ENCODE data around the gene EEF2K. TPM values are rescaled to one million over a fixed set of nuclear protein-coding genes. Genes with fewer than 3 reads are reported as not detected.

EEF2K gene
- total and polyA plus RNA-seq, 5 experiments from 2014 or later = 2.0 to 25.3 (median 3.2) TPM

DNA sequence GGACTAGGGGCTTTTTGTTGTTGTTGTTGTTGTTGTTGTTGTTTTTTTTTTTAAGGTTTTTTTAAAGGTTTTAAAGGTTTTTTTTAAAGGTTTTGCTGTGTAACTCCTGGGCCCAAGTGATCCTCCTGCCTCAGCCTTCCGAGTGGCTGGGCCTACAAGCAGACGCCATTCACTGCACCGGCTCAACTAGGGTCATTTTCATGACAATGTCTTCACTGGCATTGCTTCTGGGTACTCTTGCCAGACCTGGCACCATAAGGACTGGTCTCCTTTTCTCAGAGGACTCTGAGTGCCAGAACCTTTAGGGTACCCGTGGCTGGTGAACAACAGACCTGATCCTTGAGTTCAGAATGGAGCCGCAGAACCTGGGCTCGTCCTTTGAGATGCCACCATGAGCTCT is 111.5 kb downstream of the EEF2K start:
- no peak for DNase-seq
- H3K27me3 Mint-ChIP-seq = no peaks in the 10 kb centered on the region
- H3K36me3 Mint-ChIP-seq = peaks cover 0 to 82% (median 18%) of the 10 kb centered on the region in 3 donors
- peaks cover 5 to 15% (median 8%) of the 10 kb centered on the region in 4 donors for H3K4me1 Mint-ChIP-seq
- peak overlapping the region in 5 of 10 donors; percentile 34 to 79 (median 58) for H3K27ac Mint-ChIP-seq
- ATAC-seq = no peak
- H3K4me3 Mint-ChIP-seq = no peak overlapping the region
- POLR2A ChIA-PET = no interaction called here
- no peaks in the 10 kb centered on the region for H3K9me3 Mint-ChIP-seq

GRCh38 chr16:22318690-22319358 is 112.7 kb downstream of the EEF2K start:
- Mint-ChIP-seq H3K4me1 (peaks cover 5 to 15% (median 8%) of the 10 kb centered on the region in 4 donors), H3K36me3 (peaks cover 0 to 74% (median 18%) of the 10 kb centered on the region in 3 donors), H3K27ac (peak overlapping the region in 4 of 10 donors; percentile 45 to 73 (median 67)), H3K27me3 (no peaks in the 10 kb centered on the region), H3K9me3 (no peaks in the 10 kb centered on the region), H3K4me3 (no peak overlapping the region)
- DNase-seq (peak; percentile 35 to 75 (median 58)), ATAC-seq (peak in 1 of 2 donors; percentile 34)
- POLR2A ChIA-PET = interaction anchor here (0.6 kb wide), 1 partner anchor 15 kb away, joined by 4 read pairs; no protein-coding TSS in a partner anchor

DNA sequence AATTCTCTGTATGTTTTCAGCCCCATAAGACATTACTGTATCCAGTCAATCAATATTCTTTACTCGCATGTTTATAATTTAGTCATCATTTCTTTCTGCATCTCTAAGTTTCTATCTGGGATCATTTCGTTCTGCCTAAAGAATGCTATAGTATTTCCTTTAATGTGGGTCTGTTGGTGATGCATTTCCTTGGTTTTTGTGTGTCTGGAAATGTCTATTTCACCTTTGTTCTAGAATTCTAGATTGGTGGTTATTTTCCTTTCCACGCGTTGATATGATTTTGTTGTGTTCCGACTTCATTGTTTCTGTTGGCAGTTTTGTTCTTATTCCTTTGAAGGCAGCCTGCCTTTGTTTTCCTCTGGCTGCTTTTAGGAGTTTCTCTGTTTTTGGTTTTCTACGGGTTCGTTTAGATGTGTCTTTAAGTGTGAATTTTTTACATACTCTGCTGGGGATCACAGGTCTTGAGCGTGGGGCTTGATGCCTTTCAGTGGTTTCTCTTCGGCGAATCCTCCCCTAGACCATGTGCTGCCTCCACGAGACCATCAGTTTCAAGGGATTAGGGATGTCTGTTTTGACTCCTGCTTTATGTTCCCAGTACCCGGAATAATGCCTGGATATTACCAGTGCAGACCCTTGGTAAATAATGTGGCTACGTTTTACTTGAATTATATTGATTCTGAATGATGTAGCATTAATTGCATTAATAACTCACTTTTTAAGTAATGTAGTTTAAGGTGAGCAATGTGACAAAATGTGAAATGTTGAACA is 114.7 kb downstream of the EEF2K start:
- H3K9me3 Mint-ChIP-seq = no peaks in the 10 kb centered on the region
- peak overlapping the region in 6 of 10 donors; percentile 38 to 87 (median 81) for H3K27ac Mint-ChIP-seq
- ATAC-seq (no peak), DNase-seq (no peak)
- peaks cover 5 to 15% (median 13%) of the 10 kb centered on the region in 4 donors for H3K4me1 Mint-ChIP-seq
- no peak overlapping the region for H3K4me3 Mint-ChIP-seq
- H3K36me3 Mint-ChIP-seq = peaks cover 0 to 76% (median 13%) of the 10 kb centered on the region in 3 donors
- no peaks in the 10 kb centered on the region for H3K27me3 Mint-ChIP-seq
- POLR2A ChIA-PET = interaction anchor here (0.8 to 1.6 kb wide), 3 partner anchors 9 to 52 kb away, joined by 3 to 4 read pairs (median 4); no protein-coding TSS in a partner anchor

DNA sequence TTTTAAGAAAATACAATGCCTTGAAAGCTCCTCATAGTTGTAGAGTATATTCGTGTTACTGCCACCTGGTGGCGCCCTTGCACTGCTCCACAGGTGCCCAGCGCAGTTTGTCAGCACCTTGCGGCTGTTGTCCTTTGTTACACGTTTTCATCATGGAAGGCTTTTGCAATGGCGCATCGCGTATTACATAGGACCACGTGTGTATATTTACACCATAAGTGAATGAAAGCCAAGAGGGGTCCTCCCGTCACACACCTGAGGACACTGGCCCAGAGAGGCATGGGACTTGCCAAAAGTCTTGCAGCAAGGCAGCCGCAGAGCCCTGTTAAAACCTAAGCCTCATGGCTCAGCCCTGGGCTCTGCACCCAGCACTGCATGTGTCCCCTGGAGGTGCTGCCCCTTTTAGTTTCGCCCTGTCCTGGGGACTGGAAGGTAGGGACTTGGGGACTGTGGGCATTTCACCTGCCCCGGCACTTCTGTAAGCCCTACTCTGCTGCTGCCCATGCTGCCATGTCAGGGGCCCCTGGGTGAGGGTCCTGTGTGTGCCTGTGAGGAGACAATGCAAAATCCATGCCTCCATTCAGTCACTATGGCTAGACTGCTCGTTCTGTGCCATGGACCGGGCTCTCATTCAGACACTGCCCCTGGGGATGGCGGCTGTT is 115.4 kb downstream of the EEF2K start:
- no peaks in the 10 kb centered on the region for H3K9me3 Mint-ChIP-seq
- H3K27ac Mint-ChIP-seq = peak overlapping the region in 9 of 10 donors; percentile 70 to 90 (median 83)
- peak; percentile 73 to 78 for ATAC-seq
- DNase-seq = peak; percentile 50 to 83 (median 68)
- H3K27me3 Mint-ChIP-seq = no peaks in the 10 kb centered on the region
- POLR2A ChIA-PET = interaction anchor here (0.8 to 1.6 kb wide), 3 partner anchors 8 to 52 kb away, joined by 3 to 4 read pairs (median 4); no protein-coding TSS in a partner anchor
- no peak overlapping the region for H3K4me3 Mint-ChIP-seq
- peaks cover 5 to 15% (median 13%) of the 10 kb centered on the region in 4 donors for H3K4me1 Mint-ChIP-seq
- peaks cover 0 to 73% (median 13%) of the 10 kb centered on the region in 3 donors for H3K36me3 Mint-ChIP-seq

GRCh38 chr16:22322021-22322471 is 116.0 kb downstream of the EEF2K start:
- Mint-ChIP-seq H3K27ac (peak overlapping the region in 4 of 10 donors; percentile 29 to 85 (median 58)), H3K4me3 (no peak overlapping the region), H3K9me3 (no peaks in the 10 kb centered on the region), H3K27me3 (no peaks in the 10 kb centered on the region), H3K36me3 (peaks cover 0 to 76% (median 14%) of the 10 kb centered on the region in 3 donors), H3K4me1 (peaks cover 5 to 17% (median 13%) of the 10 kb centered on the region in 4 donors)
- DNase-seq = no peak
- ATAC-seq = no peak
- POLR2A ChIA-PET = interaction anchor here (1.2 to 1.6 kb wide), 2 partner anchors 8 to 15 kb away, joined by 3 to 4 read pairs; no protein-coding TSS in a partner anchor

- Mint-ChIP-seq H3K4me1 (peaks cover 5 to 17% (median 13%) of the 10 kb centered on the region in 4 donors), H3K27me3 (no peaks in the 10 kb centered on the region), H3K27ac (peak overlapping the region in 5 of 10 donors; percentile 6 to 71 (median 36)), H3K9me3 (no peaks in the 10 kb centered on the region), H3K4me3 (no peak overlapping the region), H3K36me3 (peaks cover 0 to 76% (median 9%) of the 10 kb centered on the region in 3 donors)
- ATAC-seq = no peak
- no peak for DNase-seq
- POLR2A ChIA-PET = no interaction called here
These were observed 116.7 kb downstream of the EEF2K start for GRCh38 chr16:22322741-22323140.

- no peak for DNase-seq
- POLR2A ChIA-PET = interaction anchor here (0.5 to 1.1 kb wide), 2 partner anchors 11 to 16 kb away, joined by 3 to 7 read pairs; no protein-coding TSS in a partner anchor
- Mint-ChIP-seq H3K9me3 (no peaks in the 10 kb centered on the region), H3K4me3 (peak overlapping the region in 1 of 10 donors; percentile 14), H3K27ac (peak overlapping the region in 8 of 10 donors; percentile 31 to 65 (median 44)), H3K27me3 (no peaks in the 10 kb centered on the region), H3K4me1 (peaks cover 5 to 17% (median 14%) of the 10 kb centered on the region in 4 donors), H3K36me3 (peaks cover 0 to 76% (median 8%) of the 10 kb centered on the region in 3 donors)
- ATAC-seq = no peak
These were observed 117.3 kb downstream of the EEF2K start for GRCh38 chr16:22323173-22323958.

GRCh38 chr16:22323959-22324786 is 118.1 kb downstream of the EEF2K start:
- Mint-ChIP-seq H3K27ac (peak overlapping the region in 9 of 10 donors; percentile 7 to 71 (median 50)), H3K4me3 (peak overlapping the region in 1 of 10 donors; percentile 20), H3K9me3 (no peaks in the 10 kb centered on the region), H3K27me3 (no peaks in the 10 kb centered on the region), H3K4me1 (peaks cover 5 to 16% (median 14%) of the 10 kb centered on the region in 4 donors), H3K36me3 (peaks cover 0 to 76% (median 8%) of the 10 kb centered on the region in 3 donors)
- DNase-seq (no peak), ATAC-seq (no peak)
- POLR2A ChIA-PET = interaction anchor here (0.5 to 1.1 kb wide), 3 partner anchors 12 to 51 kb away, joined by 3 to 7 read pairs (median 3); no protein-coding TSS in a partner anchor

DNA sequence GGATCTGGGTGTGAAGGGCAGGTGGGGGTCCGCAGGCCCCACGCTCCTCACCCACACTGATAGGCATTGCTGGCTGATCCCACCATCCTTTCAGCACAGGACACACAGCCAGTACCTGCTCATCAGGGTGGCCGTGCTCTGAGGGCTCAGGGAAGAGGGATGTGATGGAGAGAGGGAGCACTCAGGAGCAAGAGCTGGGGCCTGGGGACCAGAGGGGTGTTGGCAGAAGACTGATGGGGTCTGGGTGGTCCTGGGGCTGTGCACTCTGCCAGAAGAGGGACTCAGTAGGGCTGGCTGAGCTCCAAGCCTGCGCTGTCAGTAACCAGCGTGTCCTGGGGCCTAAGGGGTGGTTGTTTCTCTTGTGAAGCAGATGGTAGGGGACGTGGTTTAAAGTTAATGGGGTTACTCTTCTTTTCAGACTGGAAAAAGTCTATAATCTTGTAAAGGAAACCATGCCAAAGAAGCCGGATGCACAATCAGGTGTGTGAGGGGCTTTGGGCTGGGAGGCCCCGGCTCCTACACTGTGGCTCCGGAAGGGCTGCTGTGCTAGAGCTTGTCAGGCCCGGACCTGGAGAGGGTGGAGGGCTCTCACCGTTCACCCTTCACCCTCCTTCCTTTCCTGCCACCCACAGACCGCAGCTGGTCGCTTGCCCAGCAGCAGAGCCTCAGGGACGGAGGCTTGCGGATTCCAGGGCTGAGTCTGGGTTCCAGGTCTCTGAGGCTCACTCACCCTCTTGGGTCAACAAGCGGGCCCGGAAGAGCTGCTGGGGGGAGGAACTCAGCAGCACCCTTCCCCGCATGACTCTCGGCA is 118.9 kb downstream of the EEF2K start:
- H3K27me3 Mint-ChIP-seq = no peaks in the 10 kb centered on the region
- peaks cover 0 to 76% (median 13%) of the 10 kb centered on the region in 3 donors for H3K36me3 Mint-ChIP-seq
- H3K27ac Mint-ChIP-seq = peak overlapping the region in 8 of 10 donors; percentile 13 to 81 (median 51)
- POLR2A ChIA-PET = interaction anchor here (1.0 to 1.6 kb wide), 4 partner anchors 14 to 50 kb away, joined by 3 to 5 read pairs (median 4); partner anchors contain the start of gene CDR2
- peak overlapping the region in 1 of 10 donors; percentile 14 for H3K4me3 Mint-ChIP-seq
- ATAC-seq (no peak), DNase-seq (no peak)
- H3K9me3 Mint-ChIP-seq = no peaks in the 10 kb centered on the region
- H3K4me1 Mint-ChIP-seq = peaks cover 10 to 19% (median 17%) of the 10 kb centered on the region in 4 donors

Measured in naive thymus-derived CD8-positive, alpha-beta T cell (primary cell).